Endothelial cell of umbilical vein (primary cell): ENCODE measurements around the gene CFAP65. TPM values are rescaled to one million over a fixed set of nuclear protein-coding genes. Genes with fewer than 3 reads are reported as not detected.

Source experiments
- BruUV-seq: library from RNA; stranded (reverse); fragments of 400-500 nt; replicated peaks from 2 replicates; lab custom pipeline; 2021; lab: Mats Ljungman, UMichigan
- CTCF ChIA-PET: fragments of 300-600, 350-600 bp; sonication (Branson Sonifier 250); formaldehyde crosslinking; loops from one replicate; lab custom pipeline; 2021; ENCODE audit warnings: antibody characterized with exemption, inconsistent platforms; lab: Charles Lee
- POLR2A ChIA-PET: fragments of 300-600, 350-600 bp; sonication (Branson Sonifier 250); formaldehyde crosslinking; loops from one replicate; lab custom pipeline; 2021; ENCODE audit warnings: antibody characterized with exemption, inconsistent platforms; lab: Charles Lee
- DNase-seq: peaks from one replicate; pipeline ENCODE4 v3.0.0-alpha.2; 2011; ENCODE audit warnings: low read depth, low spot score
- FAIRE-seq: peaks from 2 replicates; lab custom pipeline; 2011; peaks lifted over from hg19 to GRCh38; lab: Jason Lieb, UNC
- H2AFZ ChIP-seq: 2 replicates; pipeline ENCODE4 v1.6.0; 2012; ENCODE audit warnings: low read depth, low read length, control low read depth, inconsistent platforms
- H3K27ac ChIP-seq: 2 replicates; pipeline ENCODE4 v1.5.1; 2011; ENCODE audit warnings: low read depth, mild to moderate bottlenecking, control low read depth, low read length, moderate library complexity; ENCODE audit not compliant: insufficient read depth
- H3K27me3 ChIP-seq, 2 experiments: 2 replicates each; pipeline versions ENCODE4 v1.6.0 to v1.6.1; 2011; ENCODE audit warnings: low read length in 2 of 2, mixed read lengths in 1 of 2; ENCODE audit not compliant: control insufficient read depth in 2 of 2, insufficient read depth in 2 of 2
- H3K36me3 ChIP-seq, 2 experiments: 2 replicates in 1 of 2; 3 replicates in 1 of 2; pipeline ENCODE4 v1.5.1; 2011; ENCODE audit warnings: low read length in 2 of 2, mild to moderate bottlenecking in 1 of 2, moderate library complexity in 1 of 2; ENCODE audit not compliant: control insufficient read depth in 2 of 2, insufficient read depth in 2 of 2; ENCODE audit errors: extremely low read depth in 1 of 2
- H3K4me1 ChIP-seq: 3 replicates; pipeline ENCODE4 v1.5.1; 2011; ENCODE audit warnings: mild to moderate bottlenecking, low read length; ENCODE audit not compliant: control insufficient read depth, insufficient read depth; ENCODE audit errors: extremely low read depth
- H3K4me2 ChIP-seq: 2 replicates; pipeline ENCODE4 v1.6.1; 2011; ENCODE audit warnings: low read length, control low read depth, mixed read lengths; ENCODE audit not compliant: insufficient read depth
- H3K4me3 ChIP-seq, 3 experiments: fragments of 200-600 bp in 1 of 3; sonication (generic), shearing (Covaris generic) in 1 of 3; replicated peaks in 1 of 3; 2 replicates each; pipeline ENCODE4 v1.5.1; 2011 to 2016; ENCODE audit warnings: control low read depth in 3 of 3, low read length in 3 of 3, mild to moderate bottlenecking in 2 of 3, inconsistent platforms in 1 of 3, low read depth in 1 of 3, moderate library complexity in 1 of 3; ENCODE audit not compliant: insufficient read depth in 1 of 3
- H3K79me2 ChIP-seq: 2 replicates; pipeline ENCODE4 v1.6.0; 2012; ENCODE audit warnings: low read length, inconsistent platforms; ENCODE audit not compliant: control insufficient read depth, insufficient read depth
- H3K9ac ChIP-seq: replicated peaks from 2 replicates; pipeline ENCODE3; 2011; ENCODE audit warnings: low read length, control low read depth; ENCODE audit not compliant: insufficient read depth; ENCODE audit errors: extremely low read depth
- H3K9me1 ChIP-seq: replicated peaks from 3 replicates; pipeline ENCODE4 v1.6.0; 2011; ENCODE audit warnings: mild to moderate bottlenecking, low read length; ENCODE audit not compliant: control insufficient read depth, insufficient read depth; ENCODE audit errors: extremely low read depth
- H3K9me3 ChIP-seq: replicated peaks from 2 replicates; pipeline ENCODE4 v1.5.1; 2012; ENCODE audit warnings: low read length, inconsistent platforms; ENCODE audit not compliant: control insufficient read depth, insufficient read depth
- H4K20me1 ChIP-seq: replicated peaks from 2 replicates; pipeline ENCODE3; 2011; ENCODE audit warnings: mild to moderate bottlenecking, low read length; ENCODE audit not compliant: control insufficient read depth, insufficient read depth; ENCODE audit errors: extremely low read depth
- CTCF ChIP-seq, 2 donors: IDR thresholded peaks; 1 replicate in 1 of 2; 2 replicates in 1 of 2; pipeline ENCODE4 v1.5.1; 2011; ENCODE audit warnings: low read length in 2 of 2, mild to moderate bottlenecking in 2 of 2, moderate library complexity in 2 of 2, control low read depth in 1 of 2, inconsistent platforms in 1 of 2, low read depth in 1 of 2; ENCODE audit not compliant: insufficient read depth in 1 of 2; ENCODE audit errors: extremely low read depth in 1 of 2
- EZH2 ChIP-seq: IDR thresholded peaks from 2 replicates; pipeline ENCODE4 v1.6.1; 2012; ENCODE audit warnings: borderline replicate concordance, low read depth, mild to moderate bottlenecking, moderate library complexity, low read length, inconsistent platforms; ENCODE audit not compliant: severe bottlenecking
- GATA2 ChIP-seq: IDR thresholded peaks from 2 replicates; pipeline ENCODE4 v1.7.0; 2011; ENCODE audit warnings: low read depth, mild to moderate bottlenecking, moderate library complexity, mixed read lengths, low read length; ENCODE audit not compliant: insufficient read length, insufficient read depth
- JUN ChIP-seq: IDR thresholded peaks from 2 replicates; pipeline ENCODE4 v1.6.1; 2011; ENCODE audit warnings: borderline replicate concordance, low read depth; ENCODE audit not compliant: insufficient read length, insufficient read depth
- MAX ChIP-seq: IDR thresholded peaks from 2 replicates; pipeline ENCODE4 v1.6.1; 2011; ENCODE audit not compliant: insufficient read depth, insufficient read length
- MYC ChIP-seq: IDR thresholded peaks from one replicate; pipeline ENCODE4 v1.6.1; 2011; ENCODE audit warnings: mild to moderate bottlenecking, low read depth, low read length
- POLR2A ChIP-seq: IDR thresholded peaks from 2 replicates; pipeline ENCODE4 v1.6.1; 2012; ENCODE audit warnings: low read depth, mild to moderate bottlenecking, control low read depth, low read length
- POLR2AphosphoS5 ChIP-seq: IDR thresholded peaks from 2 replicates; pipeline ENCODE4 v1.6.1; 2012; ENCODE audit warnings: low read depth, mild to moderate bottlenecking, control low read depth, low read length, moderate library complexity; ENCODE audit not compliant: insufficient read depth
- dilution Hi-C: fragments of 300-500 bp; cut with MboI; formaldehyde crosslinking; loops from one replicate; pipeline ENCODE4 v1.15.0; 2019; ENCODE audit warnings: low sequenced_read_pairs; ENCODE audit not compliant: extremely low pct_ligation_motif_present
- intact Hi-C: fragments of 100-400 bp; cut with micrococcal nuclease; formaldehyde crosslinking; loops from one replicate; pipeline ENCODE4 v1.10.0; 2022
- polyA plus RNA-seq, 4 experiments: library from polyadenylated mRNA; depleted of rRNA in 3 of 4; stranded (reverse) in 3 of 4; unstranded in 1 of 4; fragments of >200 nt; gene quantifications; 2 replicates each; pipeline versions ENCODE4 v1.2.1 to v1.2.3, GENCODE V29; 2011 to 2012; ENCODE audit warnings: missing spikeins in 1 of 4
- total RNA-seq: library from RNA; stranded (reverse); gene quantifications from 2 replicates; pipeline ENCODE4 v1.2.3, GENCODE V29; 2021

Gene CFAP65
- total and polyA plus RNA-seq, 2 donors (not counting 3 experiments of a cell fraction or from before 2014, with no cell fraction given) = 0.03 TPM; not detected in 1

- no peak for FAIRE-seq
- no peak overlapping the region for H3K4me3 ChIP-seq
- H3K9me3 ChIP-seq = no peaks in the 10 kb centered on the region
- no peaks in the 10 kb centered on the region for H4K20me1 ChIP-seq
- H3K79me2 ChIP-seq = no peaks in the 10 kb centered on the region
- H3K36me3 ChIP-seq = no peaks in the 10 kb centered on the region
- DNase-seq = no peak
- ChIA-PET POLR2A (no interaction called here), CTCF (interaction anchor here (0.7 to 3.6 kb wide), 2 partner anchors 8 to 42 kb away, joined by 3 to 37 read pairs; no protein-coding TSS in a partner anchor)
- H3K4me1 ChIP-seq = no peaks in the 10 kb centered on the region
- no TSS peak for BruUV-seq
- TF ChIP-seq GATA2 (no peak), CTCF (IDR thresholded peaks at IDR 0.05; ENCODE audit: extremely low read depth in 1 of 2, insufficient read depth in 1 of 2, low read depth in 1 of 2, low read length in 2 of 2) (no peak), JUN (no peak), POLR2AphosphoS5 (no peak), POLR2A (no peak), MYC (no peak), MAX (no peak), EZH2 (no peak)
- no peak overlapping the region for H2AFZ ChIP-seq
- H3K9ac ChIP-seq = no peak overlapping the region
- dilution Hi-C loops (no loop called here), intact Hi-C loops (no loop called here)
- peaks cover 0 to 7% of the 10 kb centered on the region in 2 experiments for H3K27me3 ChIP-seq
- H3K4me2 ChIP-seq = no peak overlapping the region
- H3K27ac ChIP-seq = no peak overlapping the region
- H3K9me1 ChIP-seq = no peaks in the 10 kb centered on the region
These were observed 19.3 kb downstream of the CFAP65 start for GRCh38 chr2:219022041-219022440.
